Osteocyte (in vitro differentiated cells): ENCODE results near the gene NCOA5. TPM values are rescaled to one million over a fixed set of nuclear protein-coding genes. Genes with fewer than 3 reads are reported as not detected.

Experiments used
- DNase-seq: peaks from one replicate; pipeline ENCODE4 v3.0.0; 2021; ENCODE audit warnings: mixed read lengths; ENCODE audit not compliant: unreplicated experiment; ENCODE audit errors: extremely low spot score
- H3K27ac Mint-ChIP-seq: one replicate; pipeline ENCODE4 v1.8.0; 2021; ENCODE audit warnings: mild to moderate bottlenecking, mixed read lengths; ENCODE audit not compliant: unreplicated experiment
- H3K27me3 Mint-ChIP-seq: one replicate; pipeline ENCODE4 v1.8.0; 2021; ENCODE audit warnings: mixed read lengths; ENCODE audit not compliant: unreplicated experiment
- H3K36me3 Mint-ChIP-seq: one replicate; pipeline ENCODE4 v1.8.0; 2021; ENCODE audit warnings: mixed read lengths; ENCODE audit not compliant: unreplicated experiment
- H3K4me1 Mint-ChIP-seq: one replicate; pipeline ENCODE4 v1.8.0; 2021; ENCODE audit warnings: mixed read lengths; ENCODE audit not compliant: unreplicated experiment
- H3K4me3 Mint-ChIP-seq: one replicate; pipeline ENCODE4 v1.8.0; 2021; ENCODE audit warnings: mild to moderate bottlenecking, moderate library complexity, mixed read lengths; ENCODE audit not compliant: unreplicated experiment
- H3K9me3 Mint-ChIP-seq: one replicate; pipeline ENCODE4 v1.8.0; 2021; ENCODE audit warnings: mixed read lengths; ENCODE audit not compliant: unreplicated experiment
- total RNA-seq: library from RNA; stranded (reverse); gene quantifications from 2 replicates; pipeline ENCODE4 v1.2.1, GENCODE V29; 2021
- TF ChIP-seq, protein P1 (sequence below): fragments of 200-600 bp; sonication (generic); IDR thresholded peaks from 2 replicates; pipeline ENCODE4 v1.5.0; 2021; ENCODE audit warnings: antibody characterized with exemption, mild to moderate bottlenecking, moderate library complexity

The NCOA5 gene
- total RNA-seq, 1 donor from 2014 or later: 39.0 TPM

DNA sequence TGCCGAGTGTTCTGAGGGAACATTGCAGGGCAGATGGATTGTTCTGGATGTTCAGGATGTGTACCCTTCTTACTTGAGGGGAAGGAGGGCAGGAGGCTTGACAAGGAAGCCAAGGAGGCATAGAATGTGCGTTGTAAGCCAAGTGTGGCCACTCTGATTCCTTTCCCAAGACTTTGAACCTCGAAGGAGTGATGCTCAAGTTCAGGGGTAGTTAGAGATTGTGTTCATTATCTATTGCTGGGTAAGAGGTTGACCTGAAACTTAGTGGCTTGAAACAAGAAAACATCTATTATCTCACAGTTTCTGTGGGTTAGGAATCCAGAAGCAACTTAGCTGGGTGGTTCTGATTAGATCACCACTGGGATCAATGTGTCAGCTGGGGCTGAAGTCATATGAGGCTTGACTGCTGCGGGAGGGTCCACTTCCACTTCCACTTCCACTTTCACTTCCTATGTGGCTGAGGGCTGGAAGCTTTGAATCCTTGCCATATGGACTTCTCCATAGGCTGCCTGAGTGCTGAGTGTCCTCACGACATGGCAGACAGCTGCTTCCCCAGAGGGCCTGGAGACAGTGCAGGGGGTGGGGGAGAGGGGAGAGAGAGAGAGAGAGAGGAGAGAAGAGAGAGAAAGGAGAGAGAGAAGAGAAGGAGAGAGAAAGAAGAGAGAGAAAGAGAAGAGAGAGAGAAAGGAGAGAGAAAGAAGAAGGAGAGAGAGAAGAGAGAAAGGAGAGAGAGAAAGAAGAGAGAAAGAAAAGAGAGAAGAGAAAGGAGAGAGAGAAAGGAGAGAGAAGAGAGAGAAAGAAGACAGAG lies 21.5 kb upstream of the NCOA5 start:
- TF ChIP-seq, protein P1, sequence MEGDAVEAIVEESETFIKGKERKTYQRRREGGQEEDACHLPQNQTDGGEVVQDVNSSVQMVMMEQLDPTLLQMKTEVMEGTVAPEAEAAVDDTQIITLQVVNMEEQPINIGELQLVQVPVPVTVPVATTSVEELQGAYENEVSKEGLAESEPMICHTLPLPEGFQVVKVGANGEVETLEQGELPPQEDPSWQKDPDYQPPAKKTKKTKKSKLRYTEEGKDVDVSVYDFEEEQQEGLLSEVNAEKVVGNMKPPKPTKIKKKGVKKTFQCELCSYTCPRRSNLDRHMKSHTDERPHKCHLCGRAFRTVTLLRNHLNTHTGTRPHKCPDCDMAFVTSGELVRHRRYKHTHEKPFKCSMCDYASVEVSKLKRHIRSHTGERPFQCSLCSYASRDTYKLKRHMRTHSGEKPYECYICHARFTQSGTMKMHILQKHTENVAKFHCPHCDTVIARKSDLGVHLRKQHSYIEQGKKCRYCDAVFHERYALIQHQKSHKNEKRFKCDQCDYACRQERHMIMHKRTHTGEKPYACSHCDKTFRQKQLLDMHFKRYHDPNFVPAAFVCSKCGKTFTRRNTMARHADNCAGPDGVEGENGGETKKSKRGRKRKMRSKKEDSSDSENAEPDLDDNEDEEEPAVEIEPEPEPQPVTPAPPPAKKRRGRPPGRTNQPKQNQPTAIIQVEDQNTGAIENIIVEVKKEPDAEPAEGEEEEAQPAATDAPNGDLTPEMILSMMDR: no peak
- Mint-ChIP-seq H3K9me3 (no peaks in the 10 kb centered on the region), H3K27me3 (peaks cover 63% of the 10 kb centered on the region), H3K4me3 (no peak overlapping the region), H3K27ac (no peak overlapping the region), H3K4me1 (no peaks in the 10 kb centered on the region), H3K36me3 (no peaks in the 10 kb centered on the region)
- DNase-seq: peak; percentile 30

DNA sequence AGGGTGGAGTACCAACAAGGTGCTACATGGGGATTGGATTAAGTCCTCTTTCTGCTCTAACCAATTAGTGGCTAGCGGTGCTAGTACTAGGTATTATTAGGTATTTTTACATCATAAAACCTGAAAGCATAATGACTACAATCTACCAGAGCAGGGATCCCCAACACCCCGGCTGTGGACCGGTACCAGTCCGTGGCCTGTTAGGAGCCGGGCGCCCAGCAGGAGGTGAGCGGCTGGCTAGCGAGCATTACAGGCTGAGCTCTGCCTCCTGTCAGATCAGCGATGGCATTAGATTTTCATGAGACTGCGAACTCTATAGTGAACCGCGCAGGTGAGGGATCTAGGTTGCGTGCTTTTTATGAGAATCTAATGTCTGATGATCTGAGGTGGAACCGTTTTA lies 19.2 kb upstream of the NCOA5 start:
- no peaks in the 10 kb centered on the region for H3K9me3 Mint-ChIP-seq
- H3K36me3 Mint-ChIP-seq: no peaks in the 10 kb centered on the region
- H3K27me3 Mint-ChIP-seq: peaks cover 55% of the 10 kb centered on the region
- no peaks in the 10 kb centered on the region for H3K4me1 Mint-ChIP-seq
- no peak overlapping the region for H3K4me3 Mint-ChIP-seq
- peak; percentile 73 for DNase-seq
- no peak overlapping the region for H3K27ac Mint-ChIP-seq
- TF ChIP-seq, protein P1: no peak

DNA sequence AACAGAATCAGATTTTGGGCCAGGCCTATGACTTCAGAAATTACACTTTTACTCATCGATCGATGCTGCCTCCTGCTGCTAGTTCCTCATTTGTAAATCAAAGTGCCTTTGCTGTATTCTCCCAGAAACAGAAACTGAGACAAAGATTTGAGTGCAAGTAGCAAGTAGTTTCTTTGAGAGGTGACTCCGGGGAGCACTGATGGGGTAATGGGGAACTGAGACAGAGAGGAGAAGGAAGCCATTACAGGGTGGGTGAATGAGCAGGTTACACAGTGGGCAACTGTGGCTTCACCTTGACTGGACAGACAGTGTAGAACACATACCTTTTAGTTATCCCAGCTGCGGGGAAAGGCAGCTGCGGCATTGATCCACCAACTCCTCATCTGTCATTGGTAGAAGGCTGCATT lies 18.7 kb upstream of the NCOA5 start:
- peaks cover 50% of the 10 kb centered on the region for H3K27me3 Mint-ChIP-seq
- no peaks in the 10 kb centered on the region for H3K9me3 Mint-ChIP-seq
- no peaks in the 10 kb centered on the region for H3K4me1 Mint-ChIP-seq
- H3K4me3 Mint-ChIP-seq: no peak overlapping the region
- TF ChIP-seq, protein P1: no peak
- no peak overlapping the region for H3K27ac Mint-ChIP-seq
- H3K36me3 Mint-ChIP-seq: no peaks in the 10 kb centered on the region
- DNase-seq: peak; percentile 49

DNA sequence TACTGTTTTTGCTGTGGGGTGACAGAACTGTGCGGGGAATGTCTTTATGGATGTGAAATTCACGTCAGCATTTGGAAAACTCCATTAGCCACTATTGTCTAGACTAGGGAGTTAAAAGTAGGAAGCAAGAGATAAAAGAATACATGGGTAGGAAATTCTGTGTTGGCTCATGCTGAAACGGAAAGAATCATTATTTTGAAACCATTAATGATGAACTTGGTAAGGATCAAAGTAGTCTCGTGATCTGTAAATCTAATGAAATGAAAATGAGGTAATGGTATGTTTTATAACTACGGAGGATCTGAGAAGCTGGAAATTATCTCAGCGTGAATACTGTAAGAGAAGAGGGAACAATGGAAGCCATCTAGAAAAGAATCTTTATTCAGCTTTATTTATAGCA lies 17.3 kb upstream of the NCOA5 start:
- no peak overlapping the region for H3K4me3 Mint-ChIP-seq
- no peak overlapping the region for H3K27ac Mint-ChIP-seq
- no peaks in the 10 kb centered on the region for H3K36me3 Mint-ChIP-seq
- no peaks in the 10 kb centered on the region for H3K9me3 Mint-ChIP-seq
- TF ChIP-seq, protein P1: no peak
- H3K27me3 Mint-ChIP-seq: peaks cover 53% of the 10 kb centered on the region
- no peaks in the 10 kb centered on the region for H3K4me1 Mint-ChIP-seq
- DNase-seq: no peak

DNA sequence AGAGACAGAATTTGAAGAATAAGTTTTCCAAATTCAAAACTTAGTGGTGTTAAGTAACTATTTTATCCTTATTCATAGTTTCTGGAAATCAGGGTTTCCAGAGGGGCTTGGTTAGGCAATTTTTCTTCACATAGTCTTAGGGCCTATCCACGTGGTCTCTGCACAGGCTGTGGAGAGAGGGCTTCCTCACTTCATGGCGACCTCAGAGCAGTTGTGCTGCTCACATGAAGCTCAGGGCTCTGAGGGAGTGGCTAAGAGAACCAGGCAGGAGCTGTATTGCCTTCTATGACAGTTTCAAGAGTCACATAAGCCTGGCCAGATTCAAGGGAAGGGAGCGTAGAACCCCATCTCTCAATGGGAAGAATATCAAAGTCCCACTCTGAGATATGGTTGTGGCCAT lies 14.5 kb upstream of the NCOA5 start:
- DNase-seq: no peak
- Mint-ChIP-seq H3K4me3 (no peak overlapping the region), H3K9me3 (no peaks in the 10 kb centered on the region), H3K4me1 (no peaks in the 10 kb centered on the region), H3K27me3 (peaks cover 50% of the 10 kb centered on the region), H3K27ac (no peak overlapping the region), H3K36me3 (no peaks in the 10 kb centered on the region)
- TF ChIP-seq, protein P1: no peak
